ENCODE data around the gene ZFPM1. TPM values are rescaled to one million over a fixed set of nuclear protein-coding genes. Genes with fewer than 3 reads are reported as not detected.
"Not testable (repeated sequence)": the region's sequence is repeated elsewhere in the genome, so short reads cannot be mapped to it uniquely, and the experiment has no call there.

ZFPM1 gene
- 17.9 and 19.3 TPM in 2 replicates for total RNA-seq

GRCh38 chr16:88453217-88453531 is at the start of gene ZFPM1:
ZFPM1 (plus strand) TSS chr16:88453280; CDS start chr16:88453639, 359 bp downstream.
- Mint-ChIP-seq H3K27me3 (peaks cover 11% of the 10 kb centered on the region), H3K36me3 (ENCODE audit: low read depth) (no peaks in the 10 kb centered on the region), H3K9me3 (no peaks in the 10 kb centered on the region), H3K27ac (peak within 1 kb of the TSS; percentile 85), H3K4me1 (peaks cover 31% of the 10 kb centered on the region), H3K4me3 (peak within 1 kb of the TSS; percentile 96)
- DNase-seq, result no peak
- intact Hi-C loops (cut with micrococcal nuclease), result loop anchor here (2.0 to 10.0 kb wide), 5 partner anchors 212 to 1058 kb away; partner anchors contain the start of genes CDH15, MAP1LC3B, MVD and PIEZO1

DNA sequence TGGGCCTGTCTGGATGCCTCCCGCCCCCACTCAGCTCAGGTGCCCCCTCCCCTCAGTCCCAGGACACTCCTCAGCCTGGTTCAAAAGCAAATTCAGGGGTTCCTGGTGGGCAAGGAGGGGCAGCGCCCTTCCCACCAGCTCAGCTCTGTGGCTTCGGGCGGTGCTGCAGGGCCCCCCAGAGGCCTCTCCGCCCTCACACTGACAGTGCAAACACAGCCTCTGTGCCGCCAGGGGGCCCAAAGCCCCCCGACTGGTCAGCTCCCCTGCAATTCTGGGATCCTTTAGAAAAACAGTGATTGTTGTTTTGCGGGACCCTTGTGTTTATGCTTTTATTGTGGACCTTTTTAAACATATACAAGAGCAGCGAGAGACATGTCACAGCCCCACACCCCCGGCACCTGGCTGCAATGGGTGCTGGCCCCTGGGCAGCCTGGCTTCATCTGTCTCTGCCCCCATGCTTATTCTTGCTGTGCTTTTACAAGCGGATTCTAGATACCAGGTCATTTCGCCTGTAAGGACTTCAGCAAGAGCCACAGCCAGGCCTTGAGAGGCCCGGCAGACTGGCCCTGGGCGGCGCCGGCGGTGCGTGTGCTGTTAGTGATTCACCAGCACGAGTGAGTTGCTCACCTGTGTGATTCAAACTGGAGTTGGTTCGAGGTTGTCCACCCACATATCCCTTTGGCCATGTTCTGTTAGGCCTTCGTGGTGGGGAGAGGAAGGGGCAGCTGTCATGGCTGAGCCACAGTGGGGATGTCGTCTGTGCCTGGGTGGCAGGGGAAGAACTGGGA is 49.1 kb upstream of the ZFPM1 start:
- Mint-ChIP-seq H3K36me3 (ENCODE audit: low read depth) (no peaks in the 10 kb centered on the region), H3K4me1 (peaks cover 5% of the 10 kb centered on the region), H3K27me3 (no peaks in the 10 kb centered on the region), H3K27ac (no peak overlapping the region), H3K9me3 (peaks cover 4% of the 10 kb centered on the region), H3K4me3 (no peak overlapping the region)
- DNase-seq, result no peak
- intact Hi-C loops (cut with micrococcal nuclease), result no loop called here

DNA sequence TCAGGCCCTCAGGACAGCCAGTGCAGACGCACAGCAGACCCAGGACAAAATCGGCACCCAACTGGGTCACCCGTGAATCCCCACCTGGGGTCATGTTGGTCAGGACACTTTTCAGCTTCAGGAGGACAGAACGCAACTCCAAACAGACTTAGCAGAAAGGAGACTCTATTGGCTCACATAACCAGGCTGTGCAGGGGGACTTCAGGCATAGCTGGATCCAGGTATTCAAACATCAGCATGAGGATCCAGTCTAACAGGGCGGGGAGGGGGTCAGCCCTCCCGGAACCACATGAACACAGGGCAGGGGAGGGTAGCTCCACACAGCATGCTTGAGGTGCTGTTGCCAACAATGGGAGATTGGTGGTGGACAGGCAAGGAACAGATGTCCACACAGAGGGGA is 48.3 kb upstream of the ZFPM1 start:
- intact Hi-C loops (cut with micrococcal nuclease), result no loop called here
- Mint-ChIP-seq H3K36me3 (ENCODE audit: low read depth) (no peaks in the 10 kb centered on the region), H3K4me3 (no peak overlapping the region), H3K27me3 (no peaks in the 10 kb centered on the region), H3K4me1 (peaks cover 5% of the 10 kb centered on the region), H3K27ac (no peak overlapping the region), H3K9me3 (peaks cover 4% of the 10 kb centered on the region)
- no peak for DNase-seq

- H3K4me1 Mint-ChIP-seq, result peaks cover 5% of the 10 kb centered on the region
- H3K4me3 Mint-ChIP-seq, result no peak overlapping the region
- H3K9me3 Mint-ChIP-seq, result peaks cover 4% of the 10 kb centered on the region
- H3K27ac Mint-ChIP-seq, result no peak overlapping the region
- no peaks in the 10 kb centered on the region for H3K27me3 Mint-ChIP-seq
- H3K36me3 Mint-ChIP-seq (ENCODE audit: low read depth), result no peaks in the 10 kb centered on the region
- no peak for DNase-seq
- intact Hi-C loops (cut with micrococcal nuclease), result no loop called here
Observed at GRCh38 chr16:88405216-88406060, 47.6 kb upstream of the ZFPM1 start.

- peaks cover 5% of the 10 kb centered on the region for H3K4me1 Mint-ChIP-seq
- H3K9me3 Mint-ChIP-seq, result peaks cover 2% of the 10 kb centered on the region
- H3K27me3 Mint-ChIP-seq, result no peaks in the 10 kb centered on the region
- H3K36me3 Mint-ChIP-seq (ENCODE audit: low read depth), result no peaks in the 10 kb centered on the region
- no peak for DNase-seq
- no peak overlapping the region for H3K4me3 Mint-ChIP-seq
- no peak overlapping the region for H3K27ac Mint-ChIP-seq
- intact Hi-C loops (cut with micrococcal nuclease), result no loop called here
Observed at GRCh38 chr16:88406096-88407041, 46.7 kb upstream of the ZFPM1 start.

DNA sequence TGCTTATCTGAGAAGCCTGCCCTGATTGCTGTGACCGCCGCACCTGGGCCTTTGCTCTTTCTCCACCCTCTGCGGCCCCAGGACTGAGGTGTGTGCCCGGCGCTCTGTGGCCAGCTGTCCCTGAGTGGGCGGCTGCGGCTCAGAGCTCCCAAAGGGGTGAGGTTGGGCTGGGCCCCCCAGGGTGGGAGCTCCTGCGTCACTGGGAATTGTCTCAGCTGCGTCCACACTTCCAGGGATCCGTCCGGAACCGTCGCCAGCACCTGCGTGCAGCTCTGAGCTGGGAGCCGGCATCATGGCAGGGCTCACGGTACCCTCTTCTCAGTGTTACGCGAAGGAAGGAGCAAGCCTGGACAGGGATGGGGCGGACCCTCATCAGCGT is 46.0 kb upstream of the ZFPM1 start:
- DNase-seq, result no peak
- intact Hi-C loops (cut with micrococcal nuclease), result no loop called here
- no peaks in the 10 kb centered on the region for H3K27me3 Mint-ChIP-seq
- no peak overlapping the region for H3K27ac Mint-ChIP-seq
- H3K9me3 Mint-ChIP-seq, result no peaks in the 10 kb centered on the region
- H3K36me3 Mint-ChIP-seq (ENCODE audit: low read depth), result no peaks in the 10 kb centered on the region
- H3K4me3 Mint-ChIP-seq, result no peak overlapping the region
- peaks cover 5% of the 10 kb centered on the region for H3K4me1 Mint-ChIP-seq

DNA sequence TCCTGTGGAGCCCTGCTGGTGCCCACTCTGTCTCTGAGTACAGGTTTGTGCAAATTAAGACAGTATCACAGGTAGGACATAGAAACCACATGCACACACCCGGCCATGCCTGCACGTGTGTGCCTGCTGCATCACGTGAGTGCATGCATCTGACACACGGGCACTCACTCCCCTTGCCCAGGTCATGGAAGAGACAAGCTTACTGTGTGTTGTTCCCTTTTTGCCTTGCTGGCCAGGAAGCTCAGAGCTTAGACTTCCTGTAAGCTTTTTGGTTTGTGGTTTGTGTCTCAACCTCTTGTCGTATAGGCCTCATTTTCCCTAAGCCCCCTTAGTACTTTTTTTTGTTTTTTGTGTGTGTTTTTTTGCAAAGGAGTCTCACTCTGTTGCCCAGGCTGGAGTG is 45.3 kb upstream of the ZFPM1 start:
- Mint-ChIP-seq H3K9me3 (no peaks in the 10 kb centered on the region), H3K27ac (no peak overlapping the region), H3K4me1 (peaks cover 5% of the 10 kb centered on the region), H3K27me3 (no peaks in the 10 kb centered on the region), H3K36me3 (ENCODE audit: low read depth) (no peaks in the 10 kb centered on the region), H3K4me3 (no peak overlapping the region)
- no peak for DNase-seq
- intact Hi-C loops (cut with micrococcal nuclease), result no loop called here

- DNase-seq, result no peak
- intact Hi-C loops (cut with micrococcal nuclease), result no loop called here
- no peak overlapping the region for H3K4me3 Mint-ChIP-seq
- no peaks in the 10 kb centered on the region for H3K9me3 Mint-ChIP-seq
- peaks cover 5% of the 10 kb centered on the region for H3K4me1 Mint-ChIP-seq
- H3K27ac Mint-ChIP-seq, result no peak overlapping the region
- H3K27me3 Mint-ChIP-seq, result no peaks in the 10 kb centered on the region
- no peaks in the 10 kb centered on the region for H3K36me3 Mint-ChIP-seq (ENCODE audit: low read depth)
Observed at GRCh38 chr16:88408561-88409142, 44.4 kb upstream of the ZFPM1 start.

- no peaks in the 10 kb centered on the region for H3K27me3 Mint-ChIP-seq
- H3K4me1 Mint-ChIP-seq, result peaks cover 5% of the 10 kb centered on the region
- no peak overlapping the region for H3K4me3 Mint-ChIP-seq
- no peaks in the 10 kb centered on the region for H3K9me3 Mint-ChIP-seq
- no peaks in the 10 kb centered on the region for H3K36me3 Mint-ChIP-seq (ENCODE audit: low read depth)
- no peak for DNase-seq
- intact Hi-C loops (cut with micrococcal nuclease), result no loop called here
- no peak overlapping the region for H3K27ac Mint-ChIP-seq
Observed at GRCh38 chr16:88409296-88410065, 43.6 kb upstream of the ZFPM1 start.

- H3K36me3 Mint-ChIP-seq (ENCODE audit: low read depth); H3K4me1 Mint-ChIP-seq: not testable (repeated sequence)
Observed at GRCh38 chr16:88410297-88410968, 42.6 kb upstream of the ZFPM1 start.

DNA sequence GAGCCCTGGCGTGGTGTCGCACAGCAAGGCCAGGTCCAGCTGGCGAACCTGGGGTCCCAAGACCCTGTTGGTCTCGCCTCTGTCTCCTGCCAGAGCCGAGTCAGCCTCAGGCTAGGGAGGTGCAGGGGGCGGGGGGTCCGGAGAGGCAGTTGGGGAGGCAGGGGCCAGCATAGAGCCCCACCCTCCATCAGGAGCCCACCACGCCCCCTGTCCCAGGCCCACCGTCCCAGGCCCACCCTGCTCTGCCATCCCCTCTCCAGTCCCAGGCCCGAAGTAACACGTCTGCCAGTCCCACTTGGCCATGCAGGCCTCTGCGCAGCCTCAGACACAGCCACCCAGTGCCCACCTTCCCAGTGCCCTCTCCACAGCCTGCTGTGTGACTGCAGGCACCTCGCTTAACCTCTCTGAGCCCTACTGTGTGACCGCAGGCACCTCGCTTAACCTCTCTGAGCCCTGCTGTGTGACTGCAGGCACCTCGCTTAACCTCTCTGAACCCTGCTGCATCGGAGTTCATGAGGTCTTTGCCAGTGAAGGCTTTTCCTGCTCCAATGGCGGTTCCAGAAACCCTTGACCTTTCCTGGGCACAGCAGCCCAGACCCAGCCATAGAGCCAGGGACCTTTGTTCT is 41.0 kb upstream of the ZFPM1 start:
- no peaks in the 10 kb centered on the region for H3K27me3 Mint-ChIP-seq

More at GRCh38 chr16:88410297-88410968, 42.6 kb upstream of the ZFPM1 start:
- H3K9me3 Mint-ChIP-seq; H3K27ac Mint-ChIP-seq; intact Hi-C loops (cut with micrococcal nuclease); DNase-seq; H3K4me3 Mint-ChIP-seq; H3K27me3 Mint-ChIP-seq: not testable (repeated sequence)

GRCh38 chr16:88412766-88413165 is 40.3 kb upstream of the ZFPM1 start:
- no peak overlapping the region for H3K4me3 Mint-ChIP-seq
- H3K4me1 Mint-ChIP-seq, result peaks cover 3% of the 10 kb centered on the region
- no peak overlapping the region for H3K27ac Mint-ChIP-seq
- H3K36me3 Mint-ChIP-seq (ENCODE audit: low read depth), result no peaks in the 10 kb centered on the region
- no peaks in the 10 kb centered on the region for H3K27me3 Mint-ChIP-seq
- intact Hi-C loops (cut with micrococcal nuclease), result no loop called here
- no peaks in the 10 kb centered on the region for H3K9me3 Mint-ChIP-seq
- DNase-seq, result no peak

More for the DNA sequence above, 41.0 kb upstream of the ZFPM1 start:
- Mint-ChIP-seq H3K27ac (no peak overlapping the region), H3K4me1 (peaks cover 5% of the 10 kb centered on the region), H3K36me3 (ENCODE audit: low read depth) (no peaks in the 10 kb centered on the region), H3K4me3 (no peak overlapping the region), H3K9me3 (no peaks in the 10 kb centered on the region)
- no peak for DNase-seq
- intact Hi-C loops (cut with micrococcal nuclease), result no loop called here
